Measurements from ENCODE around the gene APRT. TPM values are rescaled to one million over a fixed set of nuclear protein-coding genes. Genes with fewer than 3 reads are reported as not detected.

APRT gene
- total and polyA plus RNA-seq, 9 of the 15 experiments (the other 6 are each of a cell fraction or from before 2014, with no cell fraction given): 41.7 to 409 (median 146) TPM

GRCh38 chr16:88787579-88788314, 24.0 kb downstream of the APRT start:
- in situ Hi-C loops (cut with MboI): no loop called here
- Histone ChIP-seq H3K4me2 (ENCODE audit: insufficient read depth, low read length) (no peak overlapping the region), H3K4me3 (no peak overlapping the region), H3K36me3 (ENCODE audit: control insufficient read depth, insufficient read depth, low read length) (no peaks in the 10 kb centered on the region), H2AFZ (ENCODE audit: low read depth, low read length) (no peak overlapping the region), H3K79me2 (ENCODE audit: control insufficient read depth, insufficient read depth, low read length) (peaks cover 30% of the 10 kb centered on the region), H3K27me3 (ENCODE audit: control insufficient read depth in 2 of 2, insufficient read depth in 2 of 2, low read length in 2 of 2) (no peaks in the 10 kb centered on the region), H3K9me1 (ENCODE audit: control insufficient read depth, insufficient read depth, low read length) (no peaks in the 10 kb centered on the region), H3K4me1 (replicated peaks in 1 of 2; ENCODE audit: control insufficient read depth in 2 of 2, insufficient read depth in 2 of 2, low read length in 2 of 2) (peaks cover 14 to 67% of the 10 kb centered on the region in 2 experiments), H3K9me3 (replicated peaks; ENCODE audit: control insufficient read depth, insufficient read depth, low read depth, low read length) (no peaks in the 10 kb centered on the region), H4K20me1 (replicated peaks; ENCODE audit: control insufficient read depth, insufficient read depth, low read length) (0 out of 2 replicates have a peak, but pooled peaks cover 10% of the 10 kb centered on the region), H3K9ac (ENCODE audit: insufficient read depth in 1 of 2, low read depth in 2 of 2, low read length in 2 of 2) (no peak overlapping the region), H3K27ac (ENCODE audit: extremely low read depth, low read depth, low read length) (no peak overlapping the region)
- ATAC-seq: no peak
- intact Hi-C loops (cut with micrococcal nuclease): no loop called here
- 68% methylated on average over 11 of the region's 11 CpGs for WGBS (ENCODE audit: insufficient coverage, low coverage, missing lambda C conversion rate)
- ChIA-PET CTCF (ENCODE audit: low intra/inter-chr PET ratio) (interaction anchor here (1.2 kb wide), 1 partner anchor 39 kb away, joined by 3 read pairs; no protein-coding TSS in a partner anchor), POLR2A (interaction anchor here (0.7 to 1.9 kb wide), 7 partner anchors 10 to 252 kb away, joined by 3 to 12 read pairs (median 3); no protein-coding TSS in a partner anchor)
- BruUV-seq (replicated peaks): no TSS peak
- FAIRE-seq: no peak
- no peak for TF ChIP-seq THRB (CRISPR knock-in tag; conservative IDR thresholded peaks at IDR 0.05)
- no peak for TF ChIP-seq BCL6 (CRISPR knock-in tag; IDR thresholded peaks at IDR 0.05)
- TF ChIP-seq MEIS2 (IDR thresholded peaks at IDR 0.05; ENCODE audit: partially characterized antibody): no peak
- DNase-seq (ENCODE audit: extremely low read depth in 1 of 4, low spot score in 3 of 4): no peak
